Fibroblast of skin of abdomen (primary cell): ENCODE results near the gene UTP11.
"Not testable (repeated sequence)": the region's sequence is repeated elsewhere in the genome, so short reads cannot be mapped to it uniquely, and the experiment has no call there.

Experiments
- DNase-seq: peaks from one replicate; pipeline ENCODE4 v3.0.0-alpha.2; 2013

The UTP11 gene

DNA sequence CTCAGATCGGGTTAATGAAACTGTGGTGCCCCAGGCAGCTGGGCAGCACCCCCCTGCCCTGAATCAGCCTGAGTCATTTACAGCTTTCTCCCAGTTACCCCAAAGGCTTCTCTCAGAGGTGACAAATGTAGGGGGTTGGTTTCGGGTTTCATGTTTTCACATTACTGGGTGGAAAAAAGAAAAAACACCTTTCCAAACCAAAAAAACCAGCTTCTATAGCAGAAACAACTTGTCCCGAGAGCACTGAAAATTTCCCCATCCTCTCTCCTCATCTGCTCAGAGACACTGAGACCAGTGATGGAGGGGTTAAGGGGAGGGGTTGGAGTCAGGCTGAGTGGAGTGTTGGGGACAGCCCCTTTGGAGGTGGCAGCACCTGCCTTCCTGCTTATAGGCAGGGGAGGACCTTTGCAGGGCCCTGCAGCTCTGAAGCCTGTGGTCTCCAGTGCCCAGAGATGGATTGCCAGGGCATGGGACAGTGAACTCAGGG lies 15.6 kb downstream of the UTP11 start:
- DNase-seq = no peak

DNA sequence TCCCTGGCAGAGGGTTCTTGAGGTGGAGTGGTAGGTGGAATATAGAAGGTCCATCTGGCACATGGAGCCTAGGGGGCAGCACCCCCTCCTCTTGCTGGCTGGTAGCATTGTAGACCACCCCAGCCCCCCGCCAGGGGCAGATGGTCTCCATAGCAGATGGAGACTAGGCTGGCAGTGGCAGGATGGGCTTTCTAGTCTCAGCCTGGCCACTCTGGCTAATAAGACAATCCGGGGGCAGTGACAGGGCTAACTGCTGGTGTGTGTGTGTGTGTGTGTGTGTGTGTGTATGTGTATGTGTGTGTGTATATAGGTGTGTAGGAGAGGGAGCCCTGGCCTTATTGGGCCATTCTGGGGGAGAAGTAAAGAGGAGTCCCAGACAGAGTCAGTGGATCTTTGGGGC lies 16.1 kb downstream of the UTP11 start:
- DNase-seq = no peak

DNA sequence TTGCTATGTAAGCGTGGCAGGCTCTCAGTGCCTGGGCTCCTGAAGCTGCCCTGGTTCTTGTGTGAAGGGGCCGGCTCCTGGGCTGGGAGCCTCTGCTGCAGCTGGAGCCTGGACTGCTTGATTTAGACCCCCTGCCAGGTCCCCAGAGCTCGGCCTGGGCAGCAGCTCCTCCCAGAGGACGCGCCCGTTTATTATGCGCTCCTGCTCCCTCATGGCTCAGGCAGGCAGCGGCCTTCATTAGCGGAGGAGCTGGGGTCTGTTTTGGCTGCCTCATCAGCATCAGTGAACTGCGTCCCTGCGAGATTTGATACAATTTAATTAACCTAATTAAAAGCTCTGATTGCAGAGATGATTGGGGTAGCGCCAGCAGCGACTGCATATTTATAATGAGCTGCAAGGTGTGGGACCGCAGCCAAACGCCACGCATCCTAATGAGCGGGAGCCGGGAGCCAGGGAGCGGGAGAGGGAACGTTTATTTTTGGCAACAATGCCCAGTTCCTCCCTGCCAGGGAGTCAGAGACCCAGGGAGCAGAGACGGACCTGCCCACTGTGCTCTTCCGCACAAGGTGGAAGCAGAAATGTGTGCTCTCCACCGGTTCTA lies 16.6 kb downstream of the UTP11 start:
- DNase-seq = peak; percentile 42

- DNase-seq = peak; percentile 78
Observed at GRCh38 chr1:38029685-38030511, 17.4 kb downstream of the UTP11 start.

GRCh38 chr1:38030596-38031512 lies 18.3 kb downstream of the UTP11 start:
- no peak for DNase-seq

- no peak for DNase-seq
Observed at GRCh38 chr1:38031513-38031866, 19.0 kb downstream of the UTP11 start.

- DNase-seq = not testable (repeated sequence)
Observed at GRCh38 chr1:38032992-38033391, 20.5 kb downstream of the UTP11 start.

DNA sequence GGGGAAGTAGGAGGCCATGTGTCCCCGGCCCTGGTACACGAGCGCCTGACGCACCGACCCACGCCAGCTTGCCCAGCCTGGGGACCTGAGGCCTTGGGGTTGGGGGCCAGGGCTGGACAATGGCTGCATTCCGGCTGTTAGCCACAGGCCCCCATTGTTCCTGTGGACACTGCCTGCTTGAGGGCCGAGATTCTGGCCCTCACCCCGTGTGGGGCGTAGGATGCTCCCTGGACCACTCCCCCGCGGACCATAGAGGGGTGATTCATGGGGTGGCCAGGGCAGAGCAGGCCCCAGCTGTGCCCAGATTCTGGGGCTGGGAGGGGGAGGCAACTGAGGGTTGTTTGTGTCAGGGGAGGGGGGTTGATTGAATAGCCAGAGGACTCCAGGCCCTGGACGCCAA lies 22.3 kb downstream of the UTP11 start:
- DNase-seq = no peak

DNA sequence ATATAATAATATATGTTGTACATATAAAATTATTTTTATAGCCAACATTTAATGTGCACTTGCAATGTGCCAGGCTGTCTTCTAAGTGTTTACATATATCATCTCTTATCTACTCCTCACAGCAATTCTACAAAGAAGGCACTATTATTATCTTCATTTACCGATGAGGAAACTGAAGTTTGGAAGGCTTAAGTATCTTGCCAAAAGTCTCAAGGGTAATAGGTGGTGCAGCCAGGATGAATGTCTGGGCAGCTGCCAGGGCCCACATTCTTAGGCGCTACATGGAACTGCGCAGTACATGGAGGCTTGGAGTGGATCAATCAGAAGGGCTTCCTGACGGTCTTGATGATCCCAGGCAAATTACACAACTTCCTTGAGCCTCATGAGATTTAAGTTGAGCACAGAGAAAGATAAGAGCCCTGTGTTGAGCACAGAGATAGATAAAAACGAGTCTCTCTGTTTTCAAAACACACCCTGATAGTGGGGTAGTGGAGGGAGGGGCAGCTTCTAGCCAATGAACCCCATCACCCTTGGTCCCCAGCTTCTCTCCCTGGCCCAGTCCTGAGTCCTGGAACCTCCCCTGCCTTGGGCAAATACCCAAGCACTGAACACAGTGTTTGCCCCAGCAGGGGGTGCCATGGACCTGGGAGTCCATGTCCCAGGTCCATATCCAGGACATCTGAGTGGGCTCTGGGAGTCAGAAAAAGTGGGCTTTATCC lies 24.8 kb downstream of the UTP11 start:
- no peak for DNase-seq

GRCh38 chr1:38038861-38039260 lies 26.3 kb downstream of the UTP11 start:
- DNase-seq = peak; percentile 76

DNA sequence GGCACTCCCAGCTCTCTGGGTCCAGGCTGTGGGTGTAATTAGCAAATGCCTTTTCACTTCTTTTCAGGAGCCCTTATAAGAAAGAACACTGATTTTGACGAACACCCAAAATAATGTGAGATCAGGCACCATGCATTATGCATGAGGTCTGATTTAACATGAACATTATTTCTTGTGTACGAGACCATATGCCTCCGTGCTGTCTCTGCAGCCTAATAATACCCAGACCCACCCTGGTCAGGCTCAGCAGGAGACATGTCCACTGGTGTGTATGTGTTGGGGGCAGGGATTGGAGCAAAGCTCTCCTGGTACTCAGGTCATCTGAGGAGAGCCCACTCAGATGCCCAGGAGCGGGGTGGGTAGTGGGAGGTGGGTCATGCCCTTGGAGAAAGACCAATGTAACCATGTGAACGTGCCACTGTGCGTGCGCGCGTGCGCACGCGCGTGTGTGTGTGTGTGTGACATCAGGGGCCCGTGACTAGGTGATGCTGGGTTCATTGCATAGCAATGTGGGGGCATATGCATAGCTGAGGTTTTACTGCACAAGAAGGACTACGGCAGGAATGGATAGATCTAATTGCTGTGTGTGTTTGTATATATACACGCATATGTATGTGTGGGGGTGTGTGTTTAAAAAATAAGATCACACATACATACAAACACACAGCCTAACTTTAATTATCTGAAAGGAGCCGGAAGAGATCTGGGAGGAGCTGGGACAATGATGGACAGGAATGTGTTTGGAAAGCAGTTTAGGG lies 27.0 kb downstream of the UTP11 start:
- DNase-seq = no peak

DNA sequence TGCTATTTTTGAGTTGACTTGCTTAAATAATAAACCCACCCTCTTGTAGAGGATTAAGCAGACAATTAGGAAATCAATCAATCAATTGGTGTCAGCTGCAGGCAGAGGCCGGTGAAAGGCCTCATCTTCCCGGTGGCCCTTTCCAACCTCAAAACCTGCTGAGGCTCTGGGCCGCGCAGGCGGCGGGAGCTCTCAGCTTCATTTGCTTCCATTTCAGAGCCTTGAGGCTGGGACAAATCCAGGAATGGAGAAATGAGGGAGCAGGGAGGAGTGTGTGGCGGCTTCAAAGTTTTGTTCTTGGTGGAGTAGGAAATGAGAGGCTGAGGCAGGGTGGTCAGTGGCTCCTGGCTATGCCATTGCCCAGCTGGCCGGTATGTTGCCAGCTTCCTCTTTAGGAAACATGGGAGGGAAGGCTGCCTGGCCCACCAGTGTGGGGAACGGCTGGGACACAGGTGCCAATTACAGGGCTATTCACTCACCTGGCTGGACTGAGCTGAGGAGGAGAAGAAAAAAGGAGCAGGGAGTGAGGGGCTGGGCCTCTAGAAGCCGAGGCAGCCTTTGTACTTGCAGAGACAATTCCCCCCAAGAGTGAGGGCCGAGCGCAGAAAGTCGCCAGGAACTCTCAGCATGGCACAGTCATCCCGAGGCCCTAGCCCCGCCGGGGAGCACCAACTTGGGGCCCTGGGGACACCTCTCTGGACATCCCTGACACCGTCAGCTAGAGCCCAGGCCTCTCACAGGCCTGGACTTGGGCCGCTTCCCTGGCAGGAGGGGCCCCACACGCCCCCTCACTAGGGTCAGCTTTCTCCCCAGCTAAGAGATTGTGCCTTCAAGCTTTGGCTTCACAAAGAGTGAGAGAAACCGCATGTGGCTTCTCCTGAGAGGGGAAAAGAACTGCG lies 29.7 kb downstream of the UTP11 start:
- no peak for DNase-seq

DNA sequence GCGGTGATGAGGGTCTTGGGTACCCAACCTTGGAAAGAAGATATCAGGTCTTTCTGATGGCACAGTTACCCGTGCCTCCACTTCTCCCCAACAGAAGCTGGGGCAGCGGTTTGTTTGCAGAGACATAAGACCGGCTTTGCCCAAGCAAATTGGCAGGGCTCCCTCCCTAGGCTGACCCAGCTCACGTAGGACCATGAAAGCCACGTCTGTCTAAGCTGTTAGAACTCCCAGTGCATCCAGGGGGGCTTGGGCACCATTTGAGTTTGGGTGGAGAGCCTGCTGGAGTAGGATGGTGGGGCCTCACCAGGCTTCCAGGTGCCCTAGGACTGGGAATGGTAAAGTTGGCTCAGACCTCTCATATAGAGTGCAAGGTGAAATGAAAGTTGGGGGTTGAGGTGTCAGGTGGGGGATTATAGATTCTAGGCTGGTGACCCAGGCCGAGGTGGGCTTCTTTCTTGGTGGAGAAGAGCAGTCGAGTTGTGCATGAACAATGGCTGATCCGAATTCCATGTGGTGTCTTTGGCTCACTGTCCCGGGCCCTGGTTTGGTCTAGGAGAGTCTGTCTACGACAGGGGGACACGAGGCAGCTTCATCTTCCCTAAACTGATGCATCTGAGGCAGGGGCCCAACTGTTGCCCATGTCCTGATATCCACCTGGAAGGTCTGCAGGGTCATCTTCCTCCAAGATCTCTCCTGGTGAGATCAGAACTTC lies 30.7 kb downstream of the UTP11 start:
- DNase-seq = no peak

DNA sequence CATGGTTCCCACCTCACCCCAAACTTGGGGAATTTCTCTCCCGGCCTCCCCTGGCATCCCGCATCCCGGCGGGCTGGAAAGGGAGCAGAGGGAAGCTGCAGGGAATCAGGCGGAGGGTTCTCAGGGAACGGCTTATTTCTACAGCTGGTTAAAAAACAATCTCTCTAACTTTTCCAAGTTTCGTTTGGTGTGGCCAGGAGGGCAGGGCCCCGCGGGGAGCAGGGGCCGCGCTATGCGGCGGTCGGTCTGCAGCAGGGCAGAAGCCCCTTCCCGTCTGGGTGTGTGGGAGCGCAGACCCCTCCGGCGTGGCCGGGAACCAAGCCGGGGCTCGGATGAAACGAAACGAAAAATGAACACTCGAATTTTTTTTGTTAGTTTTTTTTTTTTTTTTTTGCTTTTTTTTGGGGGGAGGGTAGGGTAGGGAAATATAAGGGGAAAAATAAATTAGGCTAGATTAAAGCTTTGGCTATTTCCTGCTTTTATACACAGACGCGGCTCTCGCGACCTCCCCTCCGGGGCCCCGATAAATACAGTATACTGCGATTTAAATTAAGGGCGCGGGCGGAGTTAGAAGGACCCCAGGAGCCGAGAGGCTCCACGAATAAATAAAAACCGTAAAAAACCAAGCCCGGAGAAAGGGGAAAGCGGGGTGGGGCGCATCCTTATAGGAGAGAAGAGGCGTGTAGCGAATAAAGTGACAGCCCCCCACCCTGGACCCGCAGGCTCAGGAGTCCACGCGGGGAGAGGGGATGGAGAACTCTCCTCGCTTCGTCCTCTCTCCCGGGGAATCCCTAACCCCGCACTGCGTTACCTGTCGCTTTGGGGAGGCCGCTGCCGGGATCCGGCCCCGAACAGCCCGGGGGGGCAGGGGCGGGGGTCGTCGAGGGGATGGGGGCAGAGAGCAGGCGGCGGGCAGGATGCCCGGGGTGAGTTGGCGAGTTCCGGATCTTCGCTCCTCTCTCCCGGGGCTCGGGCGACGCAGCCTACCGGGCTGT lies 32.0 kb downstream of the UTP11 start:
- no peak for DNase-seq

- DNase-seq = no peak
Observed at GRCh38 chr1:38045401-38046332, 33.1 kb downstream of the UTP11 start.

DNA sequence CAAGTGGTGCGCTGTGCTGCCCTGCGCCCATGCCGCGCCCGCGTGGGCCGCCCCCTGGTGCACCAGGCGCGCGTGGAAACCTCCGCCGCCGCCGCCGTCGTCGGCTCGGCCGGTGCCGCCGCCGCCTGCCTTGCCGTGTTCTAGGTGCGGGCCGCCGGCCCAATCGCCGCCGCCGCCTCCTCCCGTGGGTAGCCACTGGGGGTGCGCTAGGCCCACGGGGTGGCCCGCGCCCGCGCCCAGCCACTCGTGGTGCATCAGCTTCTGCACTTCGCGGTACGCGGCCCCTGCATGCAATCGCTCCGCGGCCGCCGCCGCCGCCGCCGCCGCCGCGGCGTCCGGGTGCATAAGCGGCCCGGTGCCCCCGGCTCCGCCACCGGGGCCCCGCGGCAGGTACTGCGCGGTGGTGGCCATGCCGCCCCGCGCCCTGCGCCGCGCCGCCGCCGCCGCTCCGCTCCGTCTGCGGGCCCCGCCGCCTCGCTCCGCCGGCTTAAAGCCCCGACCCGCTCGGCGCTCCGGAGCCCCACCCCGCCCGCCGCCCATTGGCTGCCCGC lies 33.9 kb downstream of the UTP11 start, which contains the start of gene POU3F1:
Gene POU3F1, minus strand, starts transcription at position 461 of the 551 bp plus-strand sequence. Its CDS starts 50 bp downstream, at position 411.
- no peak for DNase-seq
